Measurements from ENCODE around the gene CUX1. TPM values are rescaled to one million over a fixed set of nuclear protein-coding genes. Genes with fewer than 3 reads are reported as not detected.

CUX1 gene
- total and polyA plus RNA-seq, 2 donors (not counting 1 experiment from before 2014, with no cell fraction given): 10.8 to 86.5 TPM

DNA sequence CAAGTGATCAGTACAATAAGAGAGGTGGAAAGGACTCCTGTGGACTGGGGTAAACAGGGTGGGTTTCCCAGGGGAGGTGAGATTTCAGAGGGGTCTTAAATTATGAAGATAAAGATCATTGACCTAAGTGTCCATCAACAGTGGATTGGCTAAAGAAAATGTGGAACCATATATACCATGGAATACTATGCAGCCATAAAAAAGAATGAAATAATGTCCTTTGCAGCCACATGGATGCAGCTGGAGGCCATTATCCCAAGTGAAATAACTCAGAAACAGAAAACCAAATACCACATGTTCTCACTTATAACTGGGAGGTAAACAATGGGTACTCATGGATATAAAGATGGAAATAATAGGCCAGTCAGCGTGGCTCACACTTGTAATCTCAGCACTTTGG, 28.9 kb upstream of the CUX1 start:
- no CpG with 5 or more reads among the region's 1 CpG for WGBS (ENCODE audit: insufficient coverage)
- Histone ChIP-seq H3K4me3 (ENCODE audit: control extremely low read depth in 1 of 5, extremely low read depth in 1 of 5, insufficient read depth in 1 of 5, low read depth in 2 of 5, low read length in 4 of 5) (no peak overlapping the region), H3K4me2 (replicated peaks; ENCODE audit: low read depth, low read length, poor library complexity, severe bottlenecking) (no peak overlapping the region), H3K9ac (ENCODE audit: low read length) (no peak overlapping the region), H3K79me2 (ENCODE audit: control insufficient read depth, insufficient read depth, low read length) (no peaks in the 10 kb centered on the region), H4K20me1 (ENCODE audit: control insufficient read depth, insufficient read depth, low read length, poor library complexity, severe bottlenecking) (no peaks in the 10 kb centered on the region), H3K36me3 (replicated peaks in 1 of 2; ENCODE audit: control extremely low read depth in 1 of 2, control insufficient read depth in 1 of 2, extremely low read depth in 1 of 2, insufficient read depth in 2 of 2, low read length in 1 of 2) (no peaks in the 10 kb centered on the region), H3K27ac (ENCODE audit: low read length in 2 of 2) (no peak overlapping the region), H3K27me3 (replicated peaks in 1 of 4; ENCODE audit: control extremely low read depth in 1 of 4, control insufficient read depth in 3 of 4, insufficient read depth in 4 of 4, low read length in 3 of 4) (peaks cover 0 to 5% (median 0%) of the 10 kb centered on the region in 4 experiments), H3K9me3 (ENCODE audit: control extremely low read depth in 1 of 3, control insufficient read depth in 2 of 3, insufficient read depth in 1 of 3, low read length in 2 of 3) (peaks cover 0 to 13% (median 0%) of the 10 kb centered on the region in 3 donors), H3K4me1 (ENCODE audit: control insufficient read depth in 2 of 2, insufficient read depth in 2 of 2, low read length in 2 of 2) (peaks cover 0 to 4% of the 10 kb centered on the region in 2 donors), H2AFZ (ENCODE audit: insufficient read depth, low read depth, low read length, poor library complexity, severe bottlenecking) (no peak overlapping the region)
- CTCF ChIA-PET: no interaction called here
- TF ChIP-seq CTCF (IDR thresholded peaks at IDR 0.05): no peak
- TF ChIP-seq EZH2 (IDR thresholded peaks at IDR 0.05; ENCODE audit: borderline replicate concordance, insufficient read depth, low read depth, low read length, poor library complexity, severe bottlenecking): no peak
- ATAC-seq (ENCODE audit: low read depth) (no peak), DNase-seq (no peak)
- Mint-ChIP-seq H3K4me1 (peaks cover 2% of the 10 kb centered on the region), H3K27ac (no peak overlapping the region), H3K27me3 (peaks cover 3% of the 10 kb centered on the region), H3K9me3 (ENCODE audit: insufficient read depth) (no peaks in the 10 kb centered on the region), H3K4me3 (no peak overlapping the region)
- intact Hi-C loops (cut with micrococcal nuclease): no loop called here
- POLR2A ChIA-PET: no interaction called here

DNA sequence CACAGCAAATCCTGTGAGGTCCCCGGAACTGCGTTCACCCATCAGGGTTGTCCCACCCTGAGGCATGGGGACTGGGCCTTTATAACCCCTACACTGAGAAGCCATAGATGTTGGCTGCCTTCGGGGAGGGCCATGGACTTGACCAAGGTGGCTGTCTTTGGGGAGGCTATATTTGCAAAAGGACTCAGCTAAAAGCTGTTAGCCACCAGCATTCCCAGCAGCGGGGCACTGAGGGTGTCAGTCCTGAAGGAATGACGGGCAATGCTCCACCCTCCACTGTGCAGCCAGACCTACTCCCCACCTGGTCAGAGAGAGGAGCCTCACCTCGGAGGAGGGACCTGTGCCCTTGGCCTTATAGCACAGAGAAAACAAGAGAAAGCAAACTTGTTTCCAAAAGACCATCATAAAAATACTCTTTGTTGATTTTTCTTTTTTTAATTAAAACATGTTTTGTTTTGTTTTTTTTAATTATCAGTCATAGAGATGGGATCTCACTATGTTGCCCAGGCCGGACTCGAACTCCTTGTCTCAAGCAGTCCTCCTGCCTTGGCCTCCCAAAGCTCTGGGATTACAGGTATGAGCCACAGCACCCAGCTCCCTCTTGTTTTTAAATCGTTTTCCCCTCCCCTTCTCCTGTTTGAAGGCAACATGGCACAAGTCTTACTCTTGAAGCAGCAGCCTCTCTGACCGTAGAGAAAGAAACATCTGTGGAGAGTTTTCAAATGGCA, 26.7 kb upstream of the CUX1 start:
- Mint-ChIP-seq H3K9me3 (ENCODE audit: insufficient read depth) (no peaks in the 10 kb centered on the region), H3K27ac (no peak overlapping the region), H3K27me3 (peaks cover 4% of the 10 kb centered on the region), H3K4me1 (no peaks in the 10 kb centered on the region), H3K4me3 (no peak overlapping the region)
- H3K27ac ChIP-seq (ENCODE audit: low read length in 2 of 2): no peak overlapping the region
- no peaks in the 10 kb centered on the region for H3K79me2 ChIP-seq (ENCODE audit: control insufficient read depth, insufficient read depth, low read length)
- ChIA-PET CTCF (no interaction called here), POLR2A (interaction anchor here (0.6 kb wide), 2 partner anchors 386 to 464 kb away, joined by 3 to 6 read pairs; no protein-coding TSS in a partner anchor)
- no peak overlapping the region for H3K4me2 ChIP-seq (replicated peaks; ENCODE audit: low read depth, low read length, poor library complexity, severe bottlenecking)
- H2AFZ ChIP-seq (ENCODE audit: insufficient read depth, low read depth, low read length, poor library complexity, severe bottlenecking): no peak overlapping the region
- no peaks in the 10 kb centered on the region for H4K20me1 ChIP-seq (ENCODE audit: control insufficient read depth, insufficient read depth, low read length, poor library complexity, severe bottlenecking)
- no peak overlapping the region for H3K9ac ChIP-seq (ENCODE audit: low read length)
- DNase-seq: no peak
- peaks cover 0 to 13% (median 0%) of the 10 kb centered on the region in 3 donors for H3K9me3 ChIP-seq (ENCODE audit: control extremely low read depth in 1 of 3, control insufficient read depth in 2 of 3, insufficient read depth in 1 of 3, low read length in 2 of 3)
- TF ChIP-seq EZH2 (IDR thresholded peaks at IDR 0.05; ENCODE audit: borderline replicate concordance, insufficient read depth, low read depth, low read length, poor library complexity, severe bottlenecking): no peak
- no peak for TF ChIP-seq CTCF (IDR thresholded peaks at IDR 0.05)
- no peaks in the 10 kb centered on the region for H3K36me3 ChIP-seq (replicated peaks in 1 of 2; ENCODE audit: control extremely low read depth in 1 of 2, control insufficient read depth in 1 of 2, extremely low read depth in 1 of 2, insufficient read depth in 2 of 2, low read length in 1 of 2)
- no peak for ATAC-seq (ENCODE audit: low read depth)
- H3K27me3 ChIP-seq (replicated peaks in 1 of 4; ENCODE audit: control extremely low read depth in 1 of 4, control insufficient read depth in 3 of 4, insufficient read depth in 4 of 4, low read length in 3 of 4): no peaks in the 10 kb centered on the region
- no peaks in the 10 kb centered on the region for H3K4me1 ChIP-seq (ENCODE audit: control insufficient read depth in 2 of 2, insufficient read depth in 2 of 2, low read length in 2 of 2)
- 98% methylated on average over 7 of the region's 10 CpGs for WGBS (ENCODE audit: insufficient coverage)
- intact Hi-C loops (cut with micrococcal nuclease): no loop called here
- H3K4me3 ChIP-seq (ENCODE audit: control extremely low read depth in 1 of 5, extremely low read depth in 1 of 5, insufficient read depth in 1 of 5, low read depth in 2 of 5, low read length in 4 of 5): no peak overlapping the region
